ENCODE data around the gene TBX5. TPM values are rescaled to one million over a fixed set of nuclear protein-coding genes. Genes with fewer than 3 reads are reported as not detected.

Gene TBX5
- total and polyA plus RNA-seq, 2 of the 4 experiments (the other 2 are of a cell fraction): 13.3 to 14.7 TPM

DNA sequence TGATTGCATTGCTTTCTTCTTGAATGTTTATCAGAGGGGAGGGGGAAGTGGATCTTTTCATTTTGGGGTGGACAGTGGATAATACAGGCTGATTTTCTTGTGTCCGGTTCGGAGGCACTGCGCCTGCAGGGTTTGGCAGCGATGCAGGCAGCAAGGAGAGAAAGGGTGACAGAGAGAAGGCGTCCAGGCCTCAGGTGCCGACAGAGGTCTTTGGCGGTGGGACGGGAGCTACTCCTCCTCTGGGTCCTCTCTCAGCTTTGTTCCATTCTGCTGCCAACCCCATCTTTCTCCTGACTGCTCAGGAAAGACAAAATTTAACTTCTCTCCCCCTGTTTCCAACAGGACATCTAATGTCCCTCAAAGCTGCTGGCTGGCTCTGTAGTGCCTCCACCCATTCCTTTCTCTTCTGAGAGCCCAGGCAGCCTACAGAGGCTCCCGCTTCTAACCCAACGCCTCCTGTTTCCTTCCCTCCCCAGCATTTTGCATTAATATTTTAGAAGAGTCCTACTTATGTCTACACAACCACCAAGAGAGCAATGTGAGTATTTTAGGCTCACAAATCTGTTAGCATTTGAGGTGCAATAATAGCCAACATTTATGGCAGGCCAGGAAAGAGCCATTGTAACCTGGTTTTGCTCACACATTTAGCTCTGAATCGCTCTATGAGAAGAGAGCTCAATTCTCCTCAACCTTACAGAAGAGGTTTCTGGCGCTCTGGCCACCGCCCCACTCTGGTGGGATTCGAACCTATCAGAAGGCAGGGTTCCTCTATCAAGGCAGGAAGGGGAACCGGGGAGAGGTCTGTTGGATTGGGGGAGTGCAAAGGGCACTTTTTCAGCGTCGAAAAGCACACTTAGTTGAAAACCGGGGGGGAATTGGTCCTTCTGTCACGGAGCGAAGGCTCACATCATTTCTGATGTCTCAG lies 7.1 kb upstream of the TBX5 start:
- peak overlapping the region; percentile 100 for H3K27ac ChIP-seq (ENCODE audit: insufficient read depth, low read length)
- POLR2A ChIA-PET (ENCODE audit: unreplicated experiment): interaction anchor here (0.6 to 1.0 kb wide), 2 partner anchors 12 to 54 kb away, joined by 3 to 6 read pairs; no protein-coding TSS in a partner anchor
- peak overlapping the region; percentile 87 for H4K5ac ChIP-seq (ENCODE audit: low read depth, low read length)
- intact Hi-C loops (cut with micrococcal nuclease): no loop called here
- H2AK9ac ChIP-seq (replicated peaks; ENCODE audit: low read depth, low read length, poor library complexity): peak overlapping the region; percentile 70
- peak overlapping the region; percentile 81 for H2AK5ac ChIP-seq (ENCODE audit: low read depth, low read length)
- peak overlapping the region; percentile 72 for H3K4me2 ChIP-seq (ENCODE audit: low read depth, low read length)
- peak overlapping the region; percentile 37 for H3K4me3 ChIP-seq (ENCODE audit: insufficient read depth, low read depth, low read length)
- TF ChIP-seq MXI1 (IDR thresholded peaks at IDR 0.05; ENCODE audit: borderline replicate concordance, low read depth, low read length) (no peak), POLR2A (IDR thresholded peaks at IDR 0.05; ENCODE audit: low read depth, low read length) (0 out of 2 replicates have a peak, but pooled peaks have one; percentile 3)
- peak overlapping the region; percentile 95 for H3K14ac ChIP-seq (replicated peaks; ENCODE audit: low read depth, low read length)
- WGBS, 2 experiments (ENCODE audit: extremely low coverage in 2 of 2, insufficient read length in 1 of 2): 20% methylated on average over 2 of the region's 20 CpGs; no CpG with 5 or more reads in 1 of the 2 experiments
- CTCF ChIA-PET: interaction anchor here (1.0 kb wide), 1 partner anchor 12 kb away, joined by 5 read pairs; no protein-coding TSS in a partner anchor
- H2BK15ac ChIP-seq (ENCODE audit: low read depth, low read length): peak overlapping the region; percentile 93; the same call in 2 of the 3 replicates
- peak overlapping the region; percentile 81 to 90 for H4K8ac ChIP-seq (ENCODE audit: low read depth in 2 of 2, low read length in 2 of 2)
- H4K91ac ChIP-seq (ENCODE audit: insufficient read depth, low read depth, low read length): peak overlapping the region; percentile 94
- H2BK20ac ChIP-seq (ENCODE audit: low read depth, low read length): peak overlapping the region; percentile 79
- peaks cover 5% of the 10 kb centered on the region; the same call in 1 of the 2 replicates for H3K9me1 ChIP-seq (ENCODE audit: insufficient read depth, low read length)
- peak overlapping the region; percentile 88 for H2BK120ac ChIP-seq (ENCODE audit: low read depth, low read length)
- dilution Hi-C loops (cut with HindIII; ENCODE audit: low sequenced_read_pairs, unreplicated experiment): no loop called here
- H3K36me3 ChIP-seq (ENCODE audit: control insufficient read depth, insufficient read depth, low read length): peaks cover 2% of the 10 kb centered on the region; the same call in 1 of the 2 replicates
- H3K9ac ChIP-seq (ENCODE audit: low read depth, low read length): peak overlapping the region; percentile 88
- H3K23ac ChIP-seq (ENCODE audit: low read depth, low read length): peak overlapping the region; percentile 93
- no peaks in the 10 kb centered on the region for H3K9me3 ChIP-seq (ENCODE audit: control insufficient read depth, insufficient read depth, low read length)
- BruUV-seq (replicated peaks): no TSS peak
- H3K79me1 ChIP-seq (ENCODE audit: low read depth in 1 of 2, low read length in 2 of 2): peaks cover 21 to 54% of the 10 kb centered on the region in 2 experiments; a peak in 3 of 4 replicates
- H3K56ac ChIP-seq (ENCODE audit: extremely low read depth, insufficient read depth, low read length): peak overlapping the region; percentile 75
- H3K4me1 ChIP-seq (ENCODE audit: control insufficient read depth, insufficient read depth, low read length): peaks cover 30% of the 10 kb centered on the region
- H3K27me3 ChIP-seq (ENCODE audit: control insufficient read depth, insufficient read depth, low read length): no peaks in the 10 kb centered on the region
- DNase-seq (peak; percentile 28), ATAC-seq (ENCODE audit: low read depth) (no peak)
- peak overlapping the region; percentile 79 for H2AFZ ChIP-seq (replicated peaks; ENCODE audit: low read length, poor library complexity)
- H3K4ac ChIP-seq (ENCODE audit: low read depth, low read length): peak overlapping the region; percentile 97
- peak overlapping the region; percentile 74 for H3K18ac ChIP-seq (ENCODE audit: low read depth, low read length)
- no peaks in the 10 kb centered on the region for H4K20me1 ChIP-seq (ENCODE audit: insufficient read depth, low read length)
- in situ Hi-C loops (cut with MboI; ENCODE audit: low sequenced_read_pairs): loop anchor here (25.0 kb wide), 2 partner anchors 924 to 1226 kb away; partner anchors contain the start of genes DDX54 and RITA1
- peak overlapping the region; percentile 95 for H2BK5ac ChIP-seq (ENCODE audit: low read depth, low read length, poor library complexity, severe bottlenecking)
